Stomach (tissue), 9 donors: ENCODE data around the gene SARM1. TPM values are rescaled to one million over a fixed set of nuclear protein-coding genes. Genes with fewer than 3 reads are reported as not detected.

ENCODE experiments used
- DNase-seq, 2 donors: peaks; one replicate each; pipeline versions ENCODE4 v3.0.0 to v3.0.0-alpha.2; 2013 to 2019
- H3K27ac ChIP-seq, 5 donors: fragments of 200-600 bp in 4 of 5; sonication (generic) in 4 of 5; one replicate each; pipeline ENCODE4 v1.5.1; 2013 to 2019; ENCODE audit warnings: mild to moderate bottlenecking in 1 of 5, moderate library complexity in 1 of 5
- H3K27me3 ChIP-seq, 3 donors: fragments of 200-600 bp; sonication (generic); one replicate each; pipeline ENCODE4 v1.5.1; 2017 to 2019; ENCODE audit warnings: mixed run types in 1 of 3
- H3K36me3 ChIP-seq, 4 donors: fragments of 200-600 bp; sonication (generic); 1 replicate in 3 of 4; 2 replicates in 1 of 4; pipeline ENCODE4 v1.5.1; 2016 to 2019
- H3K4me1 ChIP-seq, 4 donors: fragments of 200-600 bp; sonication (generic); one replicate each; pipeline ENCODE4 v1.5.1; 2016 to 2019
- H3K4me3 ChIP-seq, 4 donors: fragments of 200-600 bp; sonication (generic) in 3 of 4; one replicate each; pipeline ENCODE4 v1.5.1; 2016 to 2019; ENCODE audit warnings: mild to moderate bottlenecking in 1 of 4
- H3K9me3 ChIP-seq, 4 donors: fragments of 200-600 bp; sonication (generic); one replicate each; pipeline ENCODE4 v1.5.1; 2016 to 2019
- CTCF ChIP-seq, 7 experiments: fragments of 450-650 bp in 4 of 7; fragments of 200-600 bp in 3 of 7; sonication (generic) in 3 of 7; IDR thresholded peaks; one replicate each; pipeline ENCODE4 v1.5.1; 2016 to 2019; ENCODE audit warnings: antibody characterized with exemption in 7 of 7, control low read depth in 2 of 7, mild to moderate bottlenecking in 1 of 7
- EP300 ChIP-seq: sonication (generic); formaldehyde crosslinking; IDR thresholded peaks from one replicate; pipeline ENCODE4 v1.6.1; 2017; ENCODE audit warnings: antibody characterized with exemption
- POLR2A ChIP-seq, 4 donors: fragments of 450-650 bp; IDR thresholded peaks; one replicate each; pipeline ENCODE4 v1.6.1; 2016; ENCODE audit warnings: antibody characterized with exemption in 4 of 4, control low read depth in 2 of 4, mild to moderate bottlenecking in 1 of 4, moderate library complexity in 1 of 4
- POLR2AphosphoS5 ChIP-seq, 3 donors: sonication (generic); formaldehyde crosslinking; IDR thresholded peaks; one replicate each; pipeline ENCODE4 v1.6.1; 2016; ENCODE audit warnings: antibody characterized with exemption in 3 of 3
- WGBS, 5 donors: extraction: QIAGEN DNeasy Blood & Tissue Kit in 3 of 5; methylation state at CpG; one replicate each; pipeline versions ENCODE4 v1.1.5 to v1.1.7; 2013 to 2018; 5-methylcytosine and 5-hydroxymethylcytosine counted together
- intact Hi-C: fragments of 100-400 bp; cut with DNase I; formaldehyde crosslinking; loops from one replicate; pipeline ENCODE4 v1.15.1; 2023; ENCODE audit warnings: low total_unique reads
- polyA plus RNA-seq, 3 donors: library from polyadenylated mRNA; stranded (reverse); fragments of 200-250 nt; gene quantifications; one replicate each; pipeline ENCODE4 v1.2.3, GENCODE V29; 2013
- total RNA-seq, 5 donors: library from RNA; depleted of rRNA; stranded (reverse); fragments of >200 nt; gene quantifications; one replicate each; pipeline versions ENCODE4 v1.1.0 to v1.2.3, GENCODE V29; 2014 to 2016
- donor health status: healthy with polysubstance abuse.
- donor health status: Bipolar disorder and iron deficiency.
- donor health status: healthy.

SARM1 gene
- total and polyA plus RNA-seq, 8 donors: 4.6 to 58.3 (median 11.7) TPM

- no peak for TF ChIP-seq POLR2AphosphoS5 (IDR thresholded peaks at IDR 0.05)
- TF ChIP-seq EP300: no peak
- peaks cover 0 to 10% (median 2%) of the 10 kb centered on the region in 4 donors for H3K9me3 ChIP-seq
- H3K4me1 ChIP-seq: no peaks in the 10 kb centered on the region
- H3K27ac ChIP-seq: no peak overlapping the region
- peaks cover 0 to 5% (median 0%) of the 10 kb centered on the region in 3 donors for H3K27me3 ChIP-seq
- intact Hi-C loops: no loop called here
- H3K36me3 ChIP-seq: no peaks in the 10 kb centered on the region
- DNase-seq: no peak
- WGBS, 5 donors: 60 to 73% (median 63%) methylated on average over 9 of the region's 9 CpGs
- no peak overlapping the region for H3K4me3 ChIP-seq
These were observed 72.6 kb downstream of the SARM1 start for GRCh38 chr17:28443901-28444638.

DNA sequence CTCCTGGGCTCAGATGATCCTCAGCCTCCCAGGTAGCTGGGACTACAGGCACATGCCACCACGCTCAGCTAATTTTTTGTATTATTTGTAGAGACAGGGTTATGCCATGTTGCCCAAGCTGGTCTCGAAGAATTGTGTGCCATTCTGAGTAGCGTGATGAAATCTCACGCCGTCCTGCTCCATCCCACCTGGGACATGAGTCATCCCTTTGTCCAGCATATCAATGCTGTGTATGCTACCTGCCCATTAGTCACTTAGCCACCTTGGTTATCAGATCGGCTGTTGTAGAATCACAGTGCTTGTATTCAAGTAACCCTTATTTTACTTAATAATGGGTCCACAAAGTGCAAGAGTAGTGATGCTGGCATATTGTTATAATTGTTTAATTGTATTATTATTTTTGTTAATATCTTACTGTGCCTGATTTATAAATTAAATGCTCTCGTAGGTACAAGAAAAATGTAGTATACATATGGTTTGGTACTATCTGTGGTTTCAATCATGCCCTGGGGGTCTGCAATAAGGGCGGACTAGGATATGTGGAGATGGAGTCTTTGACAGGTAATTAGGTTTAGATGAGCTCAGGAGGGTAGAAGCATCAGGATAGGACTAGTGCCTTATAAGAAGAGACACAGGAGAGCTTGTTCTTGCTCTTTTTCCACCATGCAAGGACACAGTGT is 75.4 kb downstream of the SARM1 start:
- Histone ChIP-seq H3K4me1 (no peaks in the 10 kb centered on the region), H3K27ac (no peak overlapping the region), H3K36me3 (no peaks in the 10 kb centered on the region), H3K27me3 (peaks cover 0 to 5% (median 0%) of the 10 kb centered on the region in 3 donors), H3K4me3 (no peak overlapping the region), H3K9me3 (peaks cover 0 to 10% (median 4%) of the 10 kb centered on the region in 4 donors)
- 55 to 73% (median 70%) methylated on average over 8 of the region's 8 CpGs for WGBS, 5 donors
- TF ChIP-seq POLR2AphosphoS5 (IDR thresholded peaks at IDR 0.05): peak in 1 of 3 donors; percentile 54
- TF ChIP-seq POLR2A (IDR thresholded peaks at IDR 0.05): no peak
- no peak for DNase-seq
- intact Hi-C loops: no loop called here

DNA sequence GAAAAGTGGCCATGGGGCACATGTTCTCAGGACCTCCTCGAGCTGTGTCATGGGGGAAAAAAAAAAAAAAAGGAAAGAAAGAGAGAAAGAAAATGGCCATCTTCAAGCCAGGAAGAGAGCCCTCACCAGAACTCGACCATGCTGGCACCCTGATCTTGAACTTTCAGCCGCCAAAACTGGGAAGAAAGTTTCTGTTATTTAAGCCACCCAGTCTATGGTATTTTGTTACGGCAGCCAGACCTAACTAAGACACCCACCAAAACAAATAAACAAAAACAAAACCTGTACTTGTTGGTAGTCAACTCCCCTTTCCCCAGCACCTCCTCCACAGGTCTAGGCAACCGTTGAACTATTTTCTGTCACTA is 75.9 kb downstream of the SARM1 start:
- no peak for DNase-seq
- Histone ChIP-seq H3K4me1 (no peaks in the 10 kb centered on the region), H3K27ac (no peak overlapping the region), H3K4me3 (no peak overlapping the region), H3K9me3 (peaks cover 0 to 8% (median 4%) of the 10 kb centered on the region in 4 donors), H3K27me3 (peaks cover 0 to 5% (median 0%) of the 10 kb centered on the region in 3 donors), H3K36me3 (no peaks in the 10 kb centered on the region)
- 59 to 78% (median 66%) methylated on average over 5 of the region's 5 CpGs for WGBS, 5 donors
- TF ChIP-seq EP300: no peak
- TF ChIP-seq POLR2AphosphoS5 (IDR thresholded peaks at IDR 0.05): no peak
- TF ChIP-seq CTCF (IDR thresholded peaks at IDR 0.05): no peak
- TF ChIP-seq POLR2A (IDR thresholded peaks at IDR 0.05): no peak
- intact Hi-C loops: no loop called here

DNA sequence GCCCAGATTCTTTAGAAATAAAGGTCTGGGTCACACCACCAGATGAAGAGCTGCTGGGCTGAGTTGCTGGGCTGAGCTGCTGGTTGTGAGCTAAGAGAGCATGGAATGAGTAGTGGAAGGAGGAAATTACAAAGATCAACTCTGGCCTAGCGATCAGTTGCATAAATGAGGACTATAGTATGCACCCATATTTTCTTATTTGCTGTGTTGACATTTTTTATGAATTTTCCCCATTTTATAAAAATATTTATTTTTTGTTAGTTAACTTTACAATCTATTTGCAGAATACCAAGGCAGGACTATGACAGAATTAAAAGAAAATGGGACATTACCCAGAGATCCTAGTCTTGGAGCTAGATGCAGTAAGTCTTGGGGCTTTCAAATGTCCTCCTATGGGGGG is 78.4 kb downstream of the SARM1 start:
- Histone ChIP-seq H3K9me3 (peaks cover 0 to 8% (median 0%) of the 10 kb centered on the region in 4 donors), H3K27me3 (peaks cover 0 to 5% (median 0%) of the 10 kb centered on the region in 3 donors), H3K4me3 (no peak overlapping the region), H3K36me3 (no peaks in the 10 kb centered on the region), H3K4me1 (no peaks in the 10 kb centered on the region), H3K27ac (no peak overlapping the region)
- 77 to 94% (median 86%) methylated on average over 1 of the region's 1 CpG for WGBS, 5 donors
- intact Hi-C loops: no loop called here
- no peak for TF ChIP-seq CTCF (IDR thresholded peaks at IDR 0.05)
- no peak for TF ChIP-seq EP300
- no peak for TF ChIP-seq POLR2AphosphoS5 (IDR thresholded peaks at IDR 0.05)
- TF ChIP-seq POLR2A (IDR thresholded peaks at IDR 0.05): no peak
- no peak for DNase-seq

Other genes starting within 250 kb of the SARM1 start
- gene TMEM97, start 52.5 kb upstream of the SARM1 start, total RNA-seq: 10 to 100 TPM in 4 of 5 donors, 1 to 10 TPM in 1; 7.6 to 54.0 (median 21.4) TPM
- 10 to 100 TPM; 28.1 to 38.2 (median 31.3) TPM for gene TMEM97, start 52.5 kb upstream of the SARM1 start, polyA plus RNA-seq
- 10 to 100 TPM; 24.9 to 52.2 (median 47.3) TPM for gene IFT20, start 36.2 kb upstream of the SARM1 start, total RNA-seq
- 10 to 100 TPM; 75.9 to 95.6 (median 94.9) TPM for gene IFT20, start 36.2 kb upstream of the SARM1 start, polyA plus RNA-seq
- 10 to 100 TPM in 3 of 5 donors, 1 to 10 TPM in 2; 1.7 to 50.4 (median 19.3) TPM for gene TNFAIP1, start 35.9 kb upstream of the SARM1 start, total RNA-seq
- gene TNFAIP1, start 35.9 kb upstream of the SARM1 start, polyA plus RNA-seq: 10 to 100 TPM; 12.7 to 25.4 (median 21.4) TPM
- gene POLDIP2, start 14.2 kb upstream of the SARM1 start, total RNA-seq: 100 to 1,000 TPM in 1 of 5 donors, 10 to 100 TPM in 4; 41.9 to 118 (median 57.6) TPM
- 10 to 100 TPM; 44.2 to 69.2 (median 63.8) TPM for gene POLDIP2, start 14.2 kb upstream of the SARM1 start, polyA plus RNA-seq
- not detected for gene SEBOX, start 6.5 kb upstream of the SARM1 start, total RNA-seq
- gene SEBOX, start 6.5 kb upstream of the SARM1 start, polyA plus RNA-seq: not detected
- gene VTN, start 1.4 kb upstream of the SARM1 start, total RNA-seq: 1 to 10 TPM in 1 of 5 donors, under 1 TPM in 1, not detected in 3; 0.72 to 2.9 TPM
- 1 to 10 TPM in 2 of 3 donors, under 1 TPM in 1; 0.90 to 2.3 (median 1.1) TPM for gene VTN, start 1.4 kb upstream of the SARM1 start, polyA plus RNA-seq
- gene SLC46A1, start 34.5 kb downstream of the SARM1 start, total RNA-seq: 10 to 100 TPM in 2 of 5 donors, 1 to 10 TPM in 2, under 1 TPM in 1; 0.87 to 31.5 (median 7.5) TPM
- 1 to 10 TPM in 2 of 3 donors, under 1 TPM in 1; 0.61 to 2.7 (median 2.5) TPM for gene SLC46A1, start 34.5 kb downstream of the SARM1 start, polyA plus RNA-seq
- 1 to 10 TPM in 1 of 5 donors, not detected in 4; 3.2 TPM for gene SLC13A2, start 102.0 kb downstream of the SARM1 start, total RNA-seq
- under 1 TPM in 1 of 3 donors, not detected in 2; 0.15 TPM for gene SLC13A2, start 102.0 kb downstream of the SARM1 start, polyA plus RNA-seq
- 1 to 10 TPM in 1 of 5 donors, under 1 TPM in 1, not detected in 3; 0.43 to 9.3 TPM for gene FOXN1, start 134.7 kb downstream of the SARM1 start, total RNA-seq
- gene FOXN1, start 134.7 kb downstream of the SARM1 start, polyA plus RNA-seq: 1 to 10 TPM in 1 of 3 donors, not detected in 2; 2.4 TPM
- 10 to 100 TPM; 13.6 to 30.9 (median 17.0) TPM for gene UNC119, start 180.9 kb downstream of the SARM1 start, total RNA-seq
- 10 to 100 TPM; 16.5 to 27.1 (median 19.9) TPM for gene UNC119, start 180.9 kb downstream of the SARM1 start, polyA plus RNA-seq
- 100 to 1,000 TPM in 1 of 5 donors, 10 to 100 TPM in 4; 14.7 to 105 (median 33.3) TPM for gene PIGS, start 199.8 kb downstream of the SARM1 start, total RNA-seq
- gene PIGS, start 199.8 kb downstream of the SARM1 start, polyA plus RNA-seq: 10 to 100 TPM; 19.2 to 25.7 (median 19.8) TPM
- 10 to 100 TPM in 2 of 5 donors, 1 to 10 TPM in 2, under 1 TPM in 1; 0.89 to 21.1 (median 9.1) TPM for gene ALDOC, start 205.2 kb downstream of the SARM1 start, total RNA-seq
- gene ALDOC, start 205.2 kb downstream of the SARM1 start, polyA plus RNA-seq: 10 to 100 TPM in 2 of 3 donors, 1 to 10 TPM in 1; 8.7 to 54.8 (median 17.1) TPM
- gene SPAG5, start 227.3 kb downstream of the SARM1 start, total RNA-seq: 10 to 100 TPM in 2 of 5 donors, 1 to 10 TPM in 3; 1.2 to 48.7 (median 9.9) TPM
- gene SPAG5, start 227.3 kb downstream of the SARM1 start, polyA plus RNA-seq: 10 to 100 TPM in 1 of 3 donors, 1 to 10 TPM in 2; 4.4 to 16.4 (median 6.6) TPM
- gene RSKR, start 242.5 kb downstream of the SARM1 start, total RNA-seq: 10 to 100 TPM in 3 of 5 donors, 1 to 10 TPM in 2; 9.3 to 36.2 (median 11.6) TPM
- 1 to 10 TPM in 2 of 3 donors, under 1 TPM in 1; 0.31 to 2.3 (median 1.2) TPM for gene RSKR, start 242.5 kb downstream of the SARM1 start, polyA plus RNA-seq